RWPE2 (cell line): ENCODE measurements around the gene ZP2.

Experiments used
- ATAC-seq: fragments of 200-7000 bp; cut with Tn5 transposase; 3 replicates; pipeline ENCODE4 v1.9.1; 2021; ENCODE audit warnings: low read depth
- DNase-seq: peaks from one replicate; pipeline ENCODE4 v3.0.0-alpha.2; 2020; ENCODE audit warnings: low spot score
- H3K27ac ChIP-seq: fragments of 450-650 bp; 2 replicates; pipeline ENCODE4 v1.5.1; 2017; ENCODE audit warnings: mild to moderate bottlenecking; ENCODE audit not compliant: poor library complexity, severe bottlenecking
- H3K27me3 ChIP-seq: fragments of 250-450 bp; sonication (Bioruptor Pico); 2 replicates; pipeline ENCODE4 v1.5.1; 2021; ENCODE audit warnings: mild to moderate bottlenecking, moderate library complexity; ENCODE audit not compliant: insufficient read depth, poor library complexity, severe bottlenecking
- H3K36me3 ChIP-seq: fragments of 250-450 bp; sonication (Bioruptor Pico); 2 replicates; pipeline ENCODE4 v1.5.1; 2020; ENCODE audit warnings: low read depth, mild to moderate bottlenecking, moderate library complexity
- H3K4me1 ChIP-seq: fragments of 250-450 bp; sonication (Bioruptor Pico); 2 replicates; pipeline ENCODE4 v1.5.1; 2021; ENCODE audit warnings: mild to moderate bottlenecking, moderate library complexity; ENCODE audit not compliant: insufficient read depth, poor library complexity, severe bottlenecking
- H3K4me3 ChIP-seq: fragments of 250-450 bp; sonication (Bioruptor Pico); 2 replicates; pipeline ENCODE4 v1.5.1; 2021; ENCODE audit warnings: mild to moderate bottlenecking, moderate library complexity; ENCODE audit not compliant: severe bottlenecking
- H3K9me3 ChIP-seq: fragments of 250-450 bp; sonication (Bioruptor Pico); 2 replicates; pipeline ENCODE4 v1.5.1; 2021; ENCODE audit warnings: mild to moderate bottlenecking, moderate library complexity; ENCODE audit not compliant: severe bottlenecking
- CTCF ChIP-seq: fragments of 450-650 bp; IDR thresholded peaks from one replicate; pipeline ENCODE4 v1.5.1; 2017; ENCODE audit warnings: mild to moderate bottlenecking, moderate library complexity; ENCODE audit not compliant: poor library complexity, severe bottlenecking

ZP2 gene

GRCh38 chr16:21233521-21234150 is 22.3 kb upstream of the ZP2 start, which contains the start of gene ANKS4B:
TSS of gene ANKS4B (plus strand) at chr16:21233699. CDS start at chr16:21233738, 39 bp downstream.
- DNase-seq (no peak), ATAC-seq (no peak)
- H3K4me3 ChIP-seq: no peak within 1 kb of the TSS
- no peaks in the 10 kb centered on the region for H3K9me3 ChIP-seq
- no peaks in the 10 kb centered on the region for H3K4me1 ChIP-seq
- TF ChIP-seq CTCF: no peak
- no peaks in the 10 kb centered on the region for H3K36me3 ChIP-seq
- peaks cover 16% of the 10 kb centered on the region for H3K27me3 ChIP-seq
- no peak within 1 kb of the TSS for H3K27ac ChIP-seq

- H3K4me3 ChIP-seq: no peak overlapping the region
- H3K36me3 ChIP-seq: no peaks in the 10 kb centered on the region
- no peak for DNase-seq
- peaks cover 16% of the 10 kb centered on the region for H3K27me3 ChIP-seq
- no peaks in the 10 kb centered on the region for H3K4me1 ChIP-seq
- no peak overlapping the region for H3K27ac ChIP-seq
- ATAC-seq: no peak
- no peaks in the 10 kb centered on the region for H3K9me3 ChIP-seq
- TF ChIP-seq CTCF: no peak
Measured at GRCh38 chr16:21233045-21233520, 21.7 kb upstream of the ZP2 start.

GRCh38 chr16:21228361-21228872 is 17.0 kb upstream of the ZP2 start:
- Histone ChIP-seq H3K36me3 (no peaks in the 10 kb centered on the region), H3K27ac (no peak overlapping the region), H3K27me3 (peaks cover 21% of the 10 kb centered on the region), H3K4me3 (no peak overlapping the region), H3K4me1 (no peaks in the 10 kb centered on the region), H3K9me3 (no peaks in the 10 kb centered on the region)
- no peak for TF ChIP-seq CTCF
- DNase-seq (no peak), ATAC-seq (no peak)

GRCh38 chr16:21227866-21228265 is 16.5 kb upstream of the ZP2 start:
- Histone ChIP-seq H3K4me3 (no peak overlapping the region), H3K36me3 (no peaks in the 10 kb centered on the region), H3K9me3 (no peaks in the 10 kb centered on the region), H3K27me3 (peaks cover 15% of the 10 kb centered on the region), H3K4me1 (no peaks in the 10 kb centered on the region), H3K27ac (no peak overlapping the region)
- DNase-seq (no peak), ATAC-seq (no peak)
- no peak for TF ChIP-seq CTCF

GRCh38 chr16:21226749-21227148 is 15.4 kb upstream of the ZP2 start:
- Histone ChIP-seq H3K27me3 (peaks cover 14% of the 10 kb centered on the region), H3K9me3 (no peaks in the 10 kb centered on the region)

More at GRCh38 chr16:21226749-21227148, 15.4 kb upstream of the ZP2 start:
- DNase-seq (no peak), ATAC-seq (no peak)
- no peaks in the 10 kb centered on the region for H3K4me1 ChIP-seq
- no peak for TF ChIP-seq CTCF
- H3K4me3 ChIP-seq: no peak overlapping the region
- no peak overlapping the region for H3K27ac ChIP-seq
- H3K36me3 ChIP-seq: no peaks in the 10 kb centered on the region
